RWPE2 (cell line): Measurements from ENCODE around the gene KDM4C.

ENCODE experiments used
- ATAC-seq: fragments of 200-7000 bp; cut with Tn5 transposase; 3 replicates; pipeline ENCODE4 v1.9.1; 2021; ENCODE audit warnings: low read depth
- DNase-seq: peaks from one replicate; pipeline ENCODE4 v3.0.0-alpha.2; 2020; ENCODE audit warnings: low spot score
- H3K27ac ChIP-seq: fragments of 450-650 bp; 2 replicates; pipeline ENCODE4 v1.5.1; 2017; ENCODE audit warnings: mild to moderate bottlenecking; ENCODE audit not compliant: poor library complexity, severe bottlenecking
- H3K27me3 ChIP-seq: fragments of 250-450 bp; sonication (Bioruptor Pico); 2 replicates; pipeline ENCODE4 v1.5.1; 2021; ENCODE audit warnings: mild to moderate bottlenecking, moderate library complexity; ENCODE audit not compliant: insufficient read depth, poor library complexity, severe bottlenecking
- H3K36me3 ChIP-seq: fragments of 250-450 bp; sonication (Bioruptor Pico); 2 replicates; pipeline ENCODE4 v1.5.1; 2020; ENCODE audit warnings: low read depth, mild to moderate bottlenecking, moderate library complexity
- H3K4me1 ChIP-seq: fragments of 250-450 bp; sonication (Bioruptor Pico); 2 replicates; pipeline ENCODE4 v1.5.1; 2021; ENCODE audit warnings: mild to moderate bottlenecking, moderate library complexity; ENCODE audit not compliant: insufficient read depth, poor library complexity, severe bottlenecking
- H3K4me3 ChIP-seq: fragments of 250-450 bp; sonication (Bioruptor Pico); 2 replicates; pipeline ENCODE4 v1.5.1; 2021; ENCODE audit warnings: mild to moderate bottlenecking, moderate library complexity; ENCODE audit not compliant: severe bottlenecking
- H3K9me3 ChIP-seq: fragments of 250-450 bp; sonication (Bioruptor Pico); 2 replicates; pipeline ENCODE4 v1.5.1; 2021; ENCODE audit warnings: mild to moderate bottlenecking, moderate library complexity; ENCODE audit not compliant: severe bottlenecking
- CTCF ChIP-seq: fragments of 450-650 bp; IDR thresholded peaks from one replicate; pipeline ENCODE4 v1.5.1; 2017; ENCODE audit warnings: mild to moderate bottlenecking, moderate library complexity; ENCODE audit not compliant: poor library complexity, severe bottlenecking

Gene KDM4C

GRCh38 chr9:7172154-7173115 is 414.7 kb downstream of the KDM4C start:
- Histone ChIP-seq H3K27ac (no peak overlapping the region), H3K27me3 (no peaks in the 10 kb centered on the region)
- DNase-seq: no peak

GRCh38 chr9:7173139-7173538 is 415.4 kb downstream of the KDM4C start:
- Histone ChIP-seq H3K27ac (no peak overlapping the region), H3K27me3 (no peaks in the 10 kb centered on the region), H3K4me3 (no peak overlapping the region), H3K36me3 (no peaks in the 10 kb centered on the region; the same call in 1 of the 2 replicates), H3K4me1 (no peaks in the 10 kb centered on the region), H3K9me3 (no peaks in the 10 kb centered on the region)
- ATAC-seq (no peak), DNase-seq (no peak)
- TF ChIP-seq CTCF: no peak

More at GRCh38 chr9:7172154-7173115, 414.7 kb downstream of the KDM4C start:
- no peaks in the 10 kb centered on the region; the same call in 1 of the 2 replicates for H3K36me3 ChIP-seq
- H3K4me3 ChIP-seq: no peak overlapping the region
- H3K9me3 ChIP-seq: no peaks in the 10 kb centered on the region
- TF ChIP-seq CTCF: no peak
- no peak for ATAC-seq
- H3K4me1 ChIP-seq: no peaks in the 10 kb centered on the region

- ATAC-seq: no peak
- no peaks in the 10 kb centered on the region for H3K4me1 ChIP-seq
- no peak overlapping the region for H3K27ac ChIP-seq
- no peak for DNase-seq
- no peaks in the 10 kb centered on the region; the same call in 1 of the 2 replicates for H3K36me3 ChIP-seq
- H3K4me3 ChIP-seq: no peak overlapping the region
- no peak for TF ChIP-seq CTCF
- no peaks in the 10 kb centered on the region for H3K27me3 ChIP-seq
- H3K9me3 ChIP-seq: no peaks in the 10 kb centered on the region
These were observed 416.5 kb downstream of the KDM4C start for GRCh38 chr9:7174301-7174700.

- Histone ChIP-seq H3K4me1 (no peaks in the 10 kb centered on the region), H3K9me3 (no peaks in the 10 kb centered on the region), H3K4me3 (no peak overlapping the region), H3K27me3 (no peaks in the 10 kb centered on the region), H3K27ac (no peak overlapping the region), H3K36me3 (no peaks in the 10 kb centered on the region; the same call in 1 of the 2 replicates)
- DNase-seq (no peak), ATAC-seq (no peak)
- peak; percentile 12 for TF ChIP-seq CTCF
These were observed 417.1 kb downstream of the KDM4C start for GRCh38 chr9:7174884-7175283.

DNA sequence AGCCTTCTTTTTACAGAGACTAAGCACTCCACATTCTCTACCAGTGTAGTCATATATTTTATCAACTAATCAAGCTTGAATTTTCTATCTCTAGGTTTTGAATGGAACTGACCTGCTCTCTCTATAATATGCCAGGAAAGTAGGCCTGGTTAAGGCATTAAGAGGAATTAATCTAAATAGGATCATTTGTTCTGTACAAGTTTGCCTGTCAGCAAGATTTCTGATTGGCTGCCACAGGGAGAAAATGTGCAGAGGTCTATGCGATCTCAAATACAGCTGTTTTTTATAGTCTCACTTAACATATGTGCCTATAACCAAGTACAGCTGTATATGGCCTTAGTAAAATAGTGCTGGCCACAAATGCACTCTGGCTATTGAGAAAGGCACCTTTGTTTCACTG is 418.8 kb downstream of the KDM4C start:
- H3K4me1 ChIP-seq: no peaks in the 10 kb centered on the region
- no peak overlapping the region for H3K4me3 ChIP-seq
- H3K9me3 ChIP-seq: no peaks in the 10 kb centered on the region
- no peaks in the 10 kb centered on the region for H3K27me3 ChIP-seq
- H3K27ac ChIP-seq: no peak overlapping the region
- H3K36me3 ChIP-seq: no peaks in the 10 kb centered on the region
- DNase-seq (no peak), ATAC-seq (no peak)
- TF ChIP-seq CTCF: no peak
